Activated naive CD4-positive, alpha-beta T cell treated with anti-CD3 and anti-CD28 coated beads, Interleukin-2, amount 50 U/mL, for 24 hours (primary cell): ENCODE data around the gene ADAMTSL5.
A peak's percentile ranks its signal among the peaks of the same experiment; 100 is the strongest.

ENCODE experiments used
- H3K27ac Mint-ChIP-seq: one replicate; pipeline ENCODE4 v1.8.0; 2021; ENCODE audit warnings: mild to moderate bottlenecking, mixed read lengths
- H3K27me3 Mint-ChIP-seq: one replicate; pipeline ENCODE4 v1.8.0; 2021; ENCODE audit warnings: mixed read lengths
- H3K36me3 Mint-ChIP-seq: one replicate; pipeline ENCODE4 v1.8.0; 2021; ENCODE audit warnings: mixed read lengths
- H3K4me1 Mint-ChIP-seq: one replicate; pipeline ENCODE4 v1.8.0; 2021; ENCODE audit warnings: mixed read lengths
- H3K4me3 Mint-ChIP-seq: one replicate; pipeline ENCODE4 v1.8.0; 2021; ENCODE audit warnings: mild to moderate bottlenecking, mixed read lengths
- H3K9me3 Mint-ChIP-seq: one replicate; pipeline ENCODE4 v1.8.0; 2021; ENCODE audit warnings: mixed read lengths

ADAMTSL5 gene

GRCh38 chr19:1461862-1462261, 51.0 kb downstream of the ADAMTSL5 start:
- no peaks in the 10 kb centered on the region for H3K4me1 Mint-ChIP-seq
- peaks cover 2% of the 10 kb centered on the region for H3K36me3 Mint-ChIP-seq
- H3K4me3 Mint-ChIP-seq, result no peak overlapping the region
- H3K9me3 Mint-ChIP-seq, result no peaks in the 10 kb centered on the region
- peaks cover 8% of the 10 kb centered on the region for H3K27me3 Mint-ChIP-seq
- H3K27ac Mint-ChIP-seq, result no peak overlapping the region

DNA sequence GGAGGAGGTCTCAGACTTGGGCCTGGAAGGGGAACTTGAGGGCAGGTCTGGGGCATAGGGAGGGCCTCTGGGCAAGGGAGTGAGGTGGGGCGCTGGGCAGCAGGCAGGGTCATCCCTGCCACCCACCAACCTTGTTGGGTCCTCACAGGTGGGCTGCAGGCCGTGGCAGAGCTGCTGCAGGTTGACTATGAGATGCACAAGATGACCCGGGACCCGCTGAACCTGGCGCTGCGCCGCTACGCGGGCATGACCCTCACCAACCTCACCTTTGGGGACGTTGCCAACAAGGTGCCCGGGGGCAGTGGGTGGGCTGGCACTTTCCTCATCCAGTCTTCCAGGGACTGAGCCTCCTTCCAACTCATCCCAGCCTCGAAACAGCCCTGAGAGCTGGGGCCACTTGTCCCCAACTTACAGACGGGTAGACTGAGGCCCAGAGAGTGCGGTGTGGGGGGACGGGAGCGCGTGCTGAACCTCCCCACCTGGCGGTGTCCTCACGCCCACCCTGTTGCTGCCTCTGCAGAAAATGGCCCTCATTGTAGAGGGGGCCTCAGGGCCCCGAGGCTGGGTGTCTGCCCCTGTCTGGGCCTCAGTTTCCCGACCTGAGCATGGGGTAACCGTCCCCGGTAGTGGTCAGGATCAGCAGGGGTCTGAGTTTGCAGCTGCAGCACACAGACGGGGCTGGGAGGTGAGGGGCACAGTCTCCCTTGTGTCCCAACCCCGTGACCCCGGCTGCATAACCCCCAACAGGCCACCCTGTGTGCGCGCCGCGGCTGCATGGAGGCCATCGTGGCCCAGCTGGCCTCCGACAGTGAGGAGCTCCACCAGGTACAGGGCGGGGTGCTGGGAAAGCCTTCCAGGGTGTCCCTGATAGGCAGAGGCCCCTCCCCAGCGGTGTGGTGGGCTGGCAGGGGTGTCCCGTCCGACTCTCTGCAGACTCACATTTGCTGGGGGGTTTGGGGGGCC, 52.5 kb downstream of the ADAMTSL5 start:
- Mint-ChIP-seq H3K27ac (no peak overlapping the region), H3K27me3 (peaks cover 10% of the 10 kb centered on the region), H3K36me3 (peaks cover 2% of the 10 kb centered on the region), H3K4me1 (peaks cover 6% of the 10 kb centered on the region), H3K4me3 (no peak overlapping the region), H3K9me3 (no peaks in the 10 kb centered on the region)

DNA sequence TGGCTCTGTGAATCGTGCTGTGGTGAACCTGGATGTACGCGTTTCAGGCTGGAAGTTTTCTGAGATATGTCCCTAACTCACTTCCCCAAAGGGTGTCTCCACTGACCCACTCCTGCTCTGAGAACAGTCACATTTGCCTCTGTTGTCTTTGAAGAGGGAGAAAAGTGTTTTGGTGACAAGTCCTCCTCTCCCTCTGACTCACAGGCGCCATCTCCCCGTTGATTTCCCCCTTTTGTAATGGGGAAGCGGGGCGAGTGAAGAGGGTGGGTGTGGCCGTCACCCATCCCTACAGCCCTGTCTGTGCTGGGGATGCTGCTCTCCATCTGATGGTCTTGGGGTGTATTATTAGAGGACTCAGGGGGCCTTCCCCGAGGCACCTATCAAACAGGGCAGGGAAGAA, 53.3 kb downstream of the ADAMTSL5 start:
- no peak overlapping the region for H3K4me3 Mint-ChIP-seq
- H3K27ac Mint-ChIP-seq, result no peak overlapping the region
- peaks cover 10% of the 10 kb centered on the region for H3K4me1 Mint-ChIP-seq
- no peaks in the 10 kb centered on the region for H3K9me3 Mint-ChIP-seq
- H3K36me3 Mint-ChIP-seq, result peaks cover 2% of the 10 kb centered on the region
- peaks cover 12% of the 10 kb centered on the region for H3K27me3 Mint-ChIP-seq

DNA sequence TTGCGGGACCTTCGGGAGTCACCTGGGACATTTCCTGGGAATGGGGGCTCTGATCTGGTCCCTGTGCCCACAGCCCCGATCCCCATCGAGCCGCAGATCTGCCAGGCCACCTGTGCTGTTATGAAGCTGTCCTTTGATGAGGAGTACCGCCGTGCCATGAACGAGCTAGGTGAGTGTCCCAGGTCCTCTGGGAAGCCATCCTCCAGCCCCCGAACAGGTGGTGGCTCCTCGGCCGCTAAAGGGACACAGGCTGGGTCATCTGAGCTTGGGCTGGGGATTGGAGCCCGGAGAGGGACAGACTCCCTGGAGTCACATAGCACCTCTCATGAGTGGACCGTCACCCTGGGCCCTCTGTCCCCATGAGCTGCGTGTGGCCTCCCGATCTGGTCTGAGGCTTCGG, 54.9 kb downstream of the ADAMTSL5 start:
- Mint-ChIP-seq H3K27me3 (peaks cover 16% of the 10 kb centered on the region), H3K27ac (no peak overlapping the region), H3K9me3 (no peaks in the 10 kb centered on the region), H3K4me1 (peaks cover 10% of the 10 kb centered on the region), H3K4me3 (no peak overlapping the region), H3K36me3 (peaks cover 2% of the 10 kb centered on the region)

DNA sequence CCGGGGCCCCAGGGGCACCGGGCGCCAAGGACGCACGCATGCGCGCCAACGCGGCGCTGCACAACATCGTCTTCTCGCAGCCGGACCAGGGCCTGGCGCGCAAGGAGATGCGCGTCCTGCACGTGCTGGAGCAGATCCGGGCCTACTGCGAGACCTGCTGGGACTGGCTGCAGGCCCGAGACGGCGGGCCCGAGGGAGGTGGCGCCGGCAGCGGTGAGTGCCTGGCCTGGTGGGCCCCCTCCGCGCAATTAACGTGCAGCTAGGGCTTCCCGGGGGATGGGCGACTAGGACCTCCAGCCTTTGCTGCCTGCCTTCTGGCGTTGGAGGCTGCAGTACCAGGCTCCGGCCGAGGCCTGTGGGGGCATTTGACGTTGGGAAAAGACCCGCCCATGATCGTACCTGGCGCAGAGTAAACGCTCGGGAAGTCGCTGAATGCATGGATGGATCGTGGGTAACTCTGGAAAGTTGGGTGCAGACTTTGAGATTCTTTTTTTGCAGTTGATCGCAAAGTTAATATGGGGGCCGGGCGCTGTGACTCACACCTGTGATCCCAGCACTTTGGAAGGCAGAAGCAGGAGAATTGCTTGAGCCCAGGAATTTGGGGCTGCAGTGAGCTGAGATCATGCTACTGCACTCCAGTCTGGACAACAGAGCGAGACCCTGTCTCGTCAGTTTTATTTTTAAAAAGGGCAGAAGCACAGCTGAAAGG, 55.6 kb downstream of the ADAMTSL5 start:
- H3K9me3 Mint-ChIP-seq, result no peaks in the 10 kb centered on the region
- H3K27me3 Mint-ChIP-seq, result peaks cover 18% of the 10 kb centered on the region
- H3K4me1 Mint-ChIP-seq, result peaks cover 10% of the 10 kb centered on the region
- H3K36me3 Mint-ChIP-seq, result peaks cover 2% of the 10 kb centered on the region
- no peak overlapping the region for H3K4me3 Mint-ChIP-seq
- H3K27ac Mint-ChIP-seq, result no peak overlapping the region

- no peak overlapping the region for H3K27ac Mint-ChIP-seq
- no peak overlapping the region for H3K4me3 Mint-ChIP-seq
- peaks cover 10% of the 10 kb centered on the region for H3K4me1 Mint-ChIP-seq
- H3K27me3 Mint-ChIP-seq, result peaks cover 18% of the 10 kb centered on the region
- peaks cover 2% of the 10 kb centered on the region for H3K36me3 Mint-ChIP-seq
- H3K9me3 Mint-ChIP-seq, result no peaks in the 10 kb centered on the region
These were observed 56.5 kb downstream of the ADAMTSL5 start for GRCh38 chr19:1456121-1456900.

DNA sequence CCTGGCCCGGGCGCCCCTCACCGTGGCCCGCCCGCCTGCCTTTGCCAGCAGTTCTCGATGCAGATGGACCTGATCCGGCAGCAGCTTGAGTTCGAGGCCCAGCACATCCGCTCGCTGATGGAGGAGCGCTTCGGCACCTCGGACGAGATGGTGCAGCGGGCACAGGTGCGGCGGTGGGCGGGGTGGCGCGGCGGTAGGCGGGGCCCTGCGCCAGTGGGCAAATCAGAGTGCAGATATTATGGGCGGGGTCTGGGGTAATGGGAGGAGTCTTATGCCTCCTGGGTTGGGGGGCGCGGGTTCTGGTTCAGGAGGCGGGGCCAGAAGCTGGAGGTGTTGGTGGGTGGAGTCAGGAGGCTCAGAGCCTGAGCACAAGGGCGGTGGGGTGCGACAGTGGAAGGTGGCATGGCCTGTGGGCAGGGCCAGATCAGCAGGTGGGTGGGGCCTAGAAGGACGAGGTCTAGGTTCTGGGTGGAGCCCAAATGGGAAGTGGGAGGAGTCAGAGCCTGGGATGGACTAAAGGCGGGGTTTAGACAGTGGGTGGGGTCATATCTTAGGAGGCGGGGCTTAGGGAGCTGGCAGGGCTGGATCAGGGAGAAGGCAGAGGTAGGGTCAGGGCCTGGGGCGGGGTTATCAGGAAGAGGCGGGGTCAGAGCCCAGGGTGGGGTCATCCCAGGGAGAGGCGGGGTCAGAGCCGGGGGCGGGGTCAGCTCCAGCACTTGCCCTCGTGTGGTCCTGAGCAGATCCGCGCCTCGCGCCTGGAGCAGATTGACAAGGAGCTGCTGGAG, 57.3 kb downstream of the ADAMTSL5 start:
- peak overlapping the region; percentile 23 for H3K4me3 Mint-ChIP-seq
- H3K36me3 Mint-ChIP-seq, result peaks cover 2% of the 10 kb centered on the region
- peaks cover 24% of the 10 kb centered on the region for H3K27me3 Mint-ChIP-seq
- H3K27ac Mint-ChIP-seq, result no peak overlapping the region
- H3K9me3 Mint-ChIP-seq, result no peaks in the 10 kb centered on the region
- H3K4me1 Mint-ChIP-seq, result peaks cover 15% of the 10 kb centered on the region
